H9 (cell line): Measurements from ENCODE around the gene HS1BP3. TPM values are rescaled to one million over a fixed set of nuclear protein-coding genes. Genes with fewer than 3 reads are reported as not detected.

Experiments used
- DNase-seq: peaks from one replicate; pipeline ENCODE4 v3.0.0-alpha.2; 2017
- H2AFZ ChIP-seq: one replicate; pipeline ENCODE4 v1.6.1; 2013; ENCODE audit warnings: mild to moderate bottlenecking, low read length, control low read depth, moderate library complexity
- H2AK5ac ChIP-seq: 2 replicates; pipeline ENCODE4 v1.6.1; 2013; ENCODE audit warnings: low read length, control low read depth, mixed read lengths; ENCODE audit not compliant: insufficient read length
- H2BK120ac ChIP-seq: one replicate; pipeline ENCODE4 v1.6.1; 2013; ENCODE audit warnings: low read depth, mild to moderate bottlenecking, low read length, control low read depth, inconsistent platforms; ENCODE audit not compliant: poor library complexity, severe bottlenecking
- H2BK12ac ChIP-seq: 2 replicates; pipeline ENCODE4 v1.6.1; 2013; ENCODE audit warnings: low read length, control low read depth, mixed read lengths, low read depth; ENCODE audit not compliant: insufficient read length
- H2BK15ac ChIP-seq: 2 replicates; pipeline ENCODE4 v1.6.1; 2013; ENCODE audit warnings: low read depth, low read length, control low read depth
- H2BK20ac ChIP-seq: one replicate; pipeline ENCODE4 v1.6.1; 2013; ENCODE audit warnings: low read depth, mild to moderate bottlenecking, low read length, control low read depth, inconsistent platforms; ENCODE audit not compliant: poor library complexity, severe bottlenecking
- H2BK5ac ChIP-seq: 2 replicates; pipeline ENCODE4 v1.6.1; 2013; ENCODE audit warnings: low read length, control low read depth, mixed read lengths; ENCODE audit not compliant: insufficient read length
- H3K14ac ChIP-seq: 2 replicates; pipeline ENCODE4 v1.6.1; 2013; ENCODE audit warnings: low read length, control low read depth; ENCODE audit not compliant: insufficient read depth
- H3K18ac ChIP-seq: 2 replicates; pipeline ENCODE4 v1.6.1; 2013; ENCODE audit warnings: low read depth, mild to moderate bottlenecking, mixed read lengths, low read length, control low read depth; ENCODE audit not compliant: insufficient read length
- H3K23ac ChIP-seq: 2 replicates; pipeline ENCODE4 v1.6.1; 2013; ENCODE audit warnings: low read length, control low read depth, mixed read lengths, low read depth; ENCODE audit not compliant: insufficient read length
- H3K23me2 ChIP-seq: 2 replicates; pipeline ENCODE4 v1.6.1; 2013; ENCODE audit warnings: low read depth, mild to moderate bottlenecking, mixed read lengths, low read length, control low read depth; ENCODE audit not compliant: insufficient read length, poor library complexity, severe bottlenecking
- H3K27ac ChIP-seq: 2 replicates; pipeline ENCODE4 v1.5.1; 2013; ENCODE audit warnings: low read length, control low read depth, mixed read lengths, low read depth; ENCODE audit not compliant: insufficient read length
- H3K27me3 ChIP-seq: 2 replicates; pipeline ENCODE4 v1.6.1; 2013; ENCODE audit warnings: low read length, control low read depth, inconsistent platforms; ENCODE audit not compliant: insufficient read depth
- H3K4ac ChIP-seq: 2 replicates; pipeline ENCODE4 v1.6.1; 2013; ENCODE audit warnings: low read depth, mild to moderate bottlenecking, control low read depth, inconsistent platforms, low read length, moderate library complexity
- H3K4me1 ChIP-seq: 2 replicates; pipeline ENCODE4 v1.6.1; 2013; ENCODE audit warnings: low read length, control low read depth, inconsistent platforms; ENCODE audit not compliant: insufficient read depth
- H3K4me2 ChIP-seq: 2 replicates; pipeline ENCODE4 v1.6.1; 2013; ENCODE audit warnings: low read length, control low read depth, mixed read lengths; ENCODE audit not compliant: insufficient read length, insufficient read depth
- H3K56ac ChIP-seq: 2 replicates; pipeline ENCODE4 v1.6.1; 2013; ENCODE audit warnings: low read depth, mild to moderate bottlenecking, mixed read lengths, low read length, control low read depth; ENCODE audit not compliant: insufficient read length
- H3K79me1 ChIP-seq: 2 replicates; pipeline ENCODE4 v1.6.1; 2013; ENCODE audit warnings: low read depth, mild to moderate bottlenecking, moderate library complexity, low read length, control low read depth, inconsistent platforms; ENCODE audit not compliant: insufficient read depth, poor library complexity, severe bottlenecking
- H3K79me2 ChIP-seq: 2 replicates; pipeline ENCODE4 v1.6.1; 2013; ENCODE audit warnings: low read length, control low read depth, inconsistent platforms; ENCODE audit not compliant: insufficient read depth
- H3K9ac ChIP-seq: 2 replicates; pipeline ENCODE4 v1.6.1; 2013; ENCODE audit warnings: low read length, control low read depth, mixed read lengths; ENCODE audit not compliant: insufficient read length; ENCODE audit errors: extremely low read depth
- H3K9me3 ChIP-seq: one replicate; pipeline ENCODE4 v1.6.1; 2013; ENCODE audit warnings: low read depth, low read length, inconsistent platforms; ENCODE audit not compliant: control insufficient read depth
- H3T11ph ChIP-seq: one replicate; pipeline ENCODE4 v1.6.1; 2013; ENCODE audit warnings: mild to moderate bottlenecking, low read length, control low read depth, inconsistent platforms
- H4K20me1 ChIP-seq: one replicate; pipeline ENCODE4 v1.6.1; 2013; ENCODE audit not compliant: control insufficient read depth, insufficient read length, insufficient read depth
- H4K5ac ChIP-seq: 2 replicates; pipeline ENCODE4 v1.6.1; 2013; ENCODE audit warnings: low read depth, mild to moderate bottlenecking, mixed read lengths, low read length, control low read depth; ENCODE audit not compliant: insufficient read length
- H4K8ac ChIP-seq: replicated peaks from 2 replicates; pipeline ENCODE4 v1.6.1; 2013; ENCODE audit warnings: low read length, control low read depth, mixed read lengths, low read depth; ENCODE audit not compliant: insufficient read length
- H4K91ac ChIP-seq: 2 replicates; pipeline ENCODE4 v1.6.1; 2013; ENCODE audit warnings: low read depth, mild to moderate bottlenecking, moderate library complexity, mixed read lengths, low read length, control low read depth; ENCODE audit not compliant: insufficient read length
- H3K27ac Mint-ChIP-seq, 3 experiments: 2 replicates in 2 of 3; 3 replicates in 1 of 3; pipeline ENCODE4 v1.8.0; 2020 to 2021; ENCODE audit warnings: mixed read lengths in 3 of 3, mild to moderate bottlenecking in 1 of 3, moderate library complexity in 1 of 3
- H3K27me3 Mint-ChIP-seq: 2 replicates; pipeline ENCODE4 v1.8.0; 2021; ENCODE audit warnings: low read depth, mild to moderate bottlenecking, moderate library complexity, mixed read lengths
- H3K36me3 Mint-ChIP-seq, 3 experiments: 2 replicates in 2 of 3; 3 replicates in 1 of 3; pipeline ENCODE4 v1.8.0; 2020 to 2021; ENCODE audit warnings: low read depth in 3 of 3, mixed read lengths in 3 of 3; ENCODE audit not compliant: insufficient read depth in 1 of 3
- H3K4me1 Mint-ChIP-seq, 2 experiments: 2 replicates each; pipeline ENCODE4 v1.8.0; 2020; ENCODE audit warnings: mixed read lengths in 2 of 2
- H3K4me3 Mint-ChIP-seq, 2 experiments: 2 replicates in 1 of 2; 3 replicates in 1 of 2; pipeline ENCODE4 v1.8.0; 2020 to 2021; ENCODE audit warnings: mild to moderate bottlenecking in 2 of 2, mixed read lengths in 2 of 2, moderate library complexity in 1 of 2
- H3K9me3 Mint-ChIP-seq, 2 experiments: 2 replicates in 1 of 2; 3 replicates in 1 of 2; pipeline ENCODE4 v1.8.0; 2020; ENCODE audit warnings: mild to moderate bottlenecking in 2 of 2, mixed read lengths in 2 of 2, moderate library complexity in 1 of 2
- WGBS: extraction: QIAGEN DNeasy Blood & Tissue Kit; methylation state at CpG from one replicate; pipeline ENCODE4 v1.1.7; 2013; ENCODE audit warnings: missing lambda C conversion rate, low lambda C conversion rate, mixed read lengths; ENCODE audit not compliant: insufficient read length; ENCODE audit errors: extremely low coverage; 5-methylcytosine and 5-hydroxymethylcytosine counted together
- total RNA-seq: library from RNA; stranded (reverse); gene quantifications from 2 replicates; pipeline ENCODE4 v1.2.1, GENCODE V29; 2021
- TF ChIP-seq, protein P1 (sequence below): fragments of 200-600 bp; sonication (generic); conservative IDR thresholded peaks from 3 replicates; pipeline ENCODE4 v1.8.0; 2021; ENCODE audit warnings: antibody characterized with exemption, mild to moderate bottlenecking

HS1BP3 gene
- total RNA-seq, 1 experiment from 2014 or later = 11.1 TPM

DNA sequence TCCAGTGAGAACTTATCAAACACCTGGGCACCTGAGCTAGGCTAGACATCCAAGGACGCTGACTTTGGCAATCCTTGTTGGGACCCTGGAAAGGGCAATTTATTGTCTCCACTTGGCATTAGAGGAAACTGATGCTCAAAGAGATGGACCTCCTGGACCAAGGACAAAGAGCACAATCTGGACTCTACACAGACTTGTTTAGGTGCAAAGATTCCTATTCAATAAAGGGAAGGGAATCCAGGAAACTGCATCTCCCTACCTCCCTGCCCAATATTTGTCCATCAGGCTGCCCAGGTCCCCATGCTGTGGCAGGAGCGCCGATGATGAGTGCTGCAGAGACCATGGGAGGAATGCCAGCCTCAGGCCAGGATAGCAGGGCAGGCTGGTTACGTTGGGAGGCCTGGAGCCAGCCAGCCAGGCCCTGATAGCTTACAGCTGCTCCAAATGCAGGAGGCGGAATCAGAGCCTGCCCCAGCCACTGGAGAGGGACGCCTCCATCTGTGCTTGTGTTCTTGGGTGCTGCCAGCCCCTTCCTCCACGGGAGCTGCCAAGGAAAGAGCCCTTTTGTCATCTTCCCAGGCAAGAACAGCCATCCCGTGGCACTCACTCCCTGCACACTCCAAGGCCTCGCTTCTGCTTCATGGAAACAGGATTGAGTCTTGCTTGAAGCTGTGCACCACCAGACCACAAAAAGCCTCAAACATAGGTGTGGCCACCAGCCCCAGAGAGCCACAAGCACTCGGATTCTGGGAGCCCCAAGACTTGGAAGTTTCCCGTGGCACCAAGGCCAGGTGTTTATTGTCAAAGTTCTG is 60.0 kb downstream of the HS1BP3 start:
- no peak for DNase-seq
- H3K27me3 Mint-ChIP-seq = peaks cover 18% of the 10 kb centered on the region
- Histone ChIP-seq H2BK12ac (no peak overlapping the region), H4K91ac (no peak overlapping the region), H3K79me1 (no peaks in the 10 kb centered on the region), H4K5ac (no peak overlapping the region), H3K79me2 (no peaks in the 10 kb centered on the region), H2AFZ (no peak overlapping the region), H3K27me3 (no peaks in the 10 kb centered on the region), H3K4ac (no peak overlapping the region), H3K56ac (no peak overlapping the region), H3K23ac (no peak overlapping the region), H2BK5ac (no peak overlapping the region), H3K4me1 (no peaks in the 10 kb centered on the region; the same call in 1 of the 2 replicates), H3K14ac (no peak overlapping the region; the same call in 1 of the 2 replicates), H3K18ac (no peak overlapping the region), H3T11ph (no peak overlapping the region), H2BK20ac (no peak overlapping the region), H3K23me2 (no peaks in the 10 kb centered on the region), H4K8ac (no peak overlapping the region), H3K9me3 (no peaks in the 10 kb centered on the region), H3K4me2 (no peak overlapping the region), H2BK120ac (no peak overlapping the region), H3K9ac (no peak overlapping the region), H2AK5ac (no peak overlapping the region), H2BK15ac (no peak overlapping the region), H4K20me1 (no peaks in the 10 kb centered on the region), H3K27ac (no peak overlapping the region)
- H3K9me3 Mint-ChIP-seq = no peaks in the 10 kb centered on the region
- no peak overlapping the region for H3K27ac Mint-ChIP-seq
- H3K4me1 Mint-ChIP-seq = peaks cover 11 to 14% of the 10 kb centered on the region in 2 experiments
- H3K4me3 Mint-ChIP-seq = no peak overlapping the region
- WGBS = no CpG with 5 or more reads among the region's 11 CpGs
- TF ChIP-seq, protein P1, sequence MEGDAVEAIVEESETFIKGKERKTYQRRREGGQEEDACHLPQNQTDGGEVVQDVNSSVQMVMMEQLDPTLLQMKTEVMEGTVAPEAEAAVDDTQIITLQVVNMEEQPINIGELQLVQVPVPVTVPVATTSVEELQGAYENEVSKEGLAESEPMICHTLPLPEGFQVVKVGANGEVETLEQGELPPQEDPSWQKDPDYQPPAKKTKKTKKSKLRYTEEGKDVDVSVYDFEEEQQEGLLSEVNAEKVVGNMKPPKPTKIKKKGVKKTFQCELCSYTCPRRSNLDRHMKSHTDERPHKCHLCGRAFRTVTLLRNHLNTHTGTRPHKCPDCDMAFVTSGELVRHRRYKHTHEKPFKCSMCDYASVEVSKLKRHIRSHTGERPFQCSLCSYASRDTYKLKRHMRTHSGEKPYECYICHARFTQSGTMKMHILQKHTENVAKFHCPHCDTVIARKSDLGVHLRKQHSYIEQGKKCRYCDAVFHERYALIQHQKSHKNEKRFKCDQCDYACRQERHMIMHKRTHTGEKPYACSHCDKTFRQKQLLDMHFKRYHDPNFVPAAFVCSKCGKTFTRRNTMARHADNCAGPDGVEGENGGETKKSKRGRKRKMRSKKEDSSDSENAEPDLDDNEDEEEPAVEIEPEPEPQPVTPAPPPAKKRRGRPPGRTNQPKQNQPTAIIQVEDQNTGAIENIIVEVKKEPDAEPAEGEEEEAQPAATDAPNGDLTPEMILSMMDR = no peak
- H3K36me3 Mint-ChIP-seq = no peaks in the 10 kb centered on the region
